Stomach (tissue), 4 donors: Measurements from ENCODE around the gene HELQ.

Experiments
- CTCF ChIP-seq, 7 experiments: fragments of 450-650 bp in 4 of 7; fragments of 200-600 bp in 3 of 7; sonication (generic) in 3 of 7; IDR thresholded peaks; one replicate each; pipeline ENCODE4 v1.5.1; 2016 to 2019; ENCODE audit warnings: antibody characterized with exemption in 7 of 7, control low read depth in 2 of 7, mild to moderate bottlenecking in 1 of 7
- EP300 ChIP-seq: sonication (generic); formaldehyde crosslinking; IDR thresholded peaks from one replicate; pipeline ENCODE4 v1.6.1; 2017; ENCODE audit warnings: antibody characterized with exemption
- POLR2A ChIP-seq, 4 donors: fragments of 450-650 bp; IDR thresholded peaks; one replicate each; pipeline ENCODE4 v1.6.1; 2016; ENCODE audit warnings: antibody characterized with exemption in 4 of 4, control low read depth in 2 of 4, mild to moderate bottlenecking in 1 of 4, moderate library complexity in 1 of 4
- POLR2AphosphoS5 ChIP-seq, 3 donors: sonication (generic); formaldehyde crosslinking; IDR thresholded peaks; one replicate each; pipeline ENCODE4 v1.6.1; 2016; ENCODE audit warnings: antibody characterized with exemption in 3 of 3

DNA sequence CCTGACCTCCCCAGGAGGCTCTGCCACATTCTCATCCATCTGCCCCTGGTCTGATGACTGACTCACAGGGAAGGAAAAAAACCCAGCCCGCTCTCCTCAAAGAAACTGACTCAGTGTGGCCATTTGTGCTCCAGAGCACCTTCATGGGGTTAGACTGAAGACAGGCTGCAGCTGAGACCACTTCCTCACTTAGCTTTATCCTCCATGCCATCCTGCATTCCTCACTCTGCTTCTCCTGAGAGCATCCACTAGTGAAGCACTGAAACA is 85.0 kb downstream of the HELQ start:
- TF ChIP-seq CTCF (IDR thresholded peaks at IDR 0.05) (no peak), EP300 (no peak), POLR2AphosphoS5 (IDR thresholded peaks at IDR 0.05) (no peak), POLR2A (IDR thresholded peaks at IDR 0.05) (no peak)
